Kidney (tissue), 14 donors: ENCODE results near the gene AXDND1. TPM values are rescaled to one million over a fixed set of nuclear protein-coding genes. Genes with fewer than 3 reads are reported as not detected.

Source experiments
- DNase-seq, 5 donors: peaks; one replicate each; pipeline ENCODE4 v3.0.0-alpha.2; 2013 to 2020
- FAIRE-seq: peaks from 2 replicates; lab custom pipeline; 2012; peaks lifted over from hg19 to GRCh38; lab: Jason Lieb, UNC
- H3K27ac ChIP-seq, 2 donors: one replicate each; pipeline ENCODE4 v1.7.0; 2013; ENCODE audit warnings: low read depth in 2 of 2, low read length in 2 of 2, inconsistent platforms in 1 of 2
- H3K27me3 ChIP-seq: one replicate; pipeline ENCODE4 v1.7.1; 2013; ENCODE audit warnings: low read length, inconsistent platforms; ENCODE audit not compliant: control insufficient read depth, insufficient read depth
- H3K36me3 ChIP-seq, 3 donors: one replicate each; pipeline versions ENCODE4 v1.7.0 to v1.7.1; 2013; ENCODE audit warnings: low read length in 3 of 3, control low read depth in 1 of 3, inconsistent platforms in 1 of 3; ENCODE audit not compliant: insufficient read depth in 3 of 3, control insufficient read depth in 2 of 3
- H3K4me1 ChIP-seq, 3 donors: one replicate each; pipeline versions ENCODE4 v1.7.0 to v1.7.1; 2013; ENCODE audit warnings: low read length in 3 of 3, inconsistent platforms in 1 of 3, low read depth in 1 of 3; ENCODE audit not compliant: control insufficient read depth in 2 of 3, insufficient read depth in 2 of 3
- H3K4me3 ChIP-seq, 3 donors: one replicate each; pipeline versions ENCODE4 v1.7.0 to v1.8.1; 2013; ENCODE audit warnings: low read length in 3 of 3, control low read depth in 1 of 3, inconsistent platforms in 1 of 3
- H3K9ac ChIP-seq, 3 donors: one replicate each; pipeline versions ENCODE4 v1.7.0 to v1.7.1; 2013; ENCODE audit warnings: low read length in 3 of 3, control low read depth in 1 of 3, inconsistent platforms in 1 of 3
- H3K9me3 ChIP-seq, 3 donors: one replicate each; pipeline versions ENCODE4 v1.7.0 to v1.7.1; 2013; ENCODE audit warnings: low read length in 3 of 3, control low read depth in 1 of 3, inconsistent platforms in 1 of 3; ENCODE audit not compliant: control insufficient read depth in 2 of 3, insufficient read depth in 1 of 3
- CTCF ChIP-seq: IDR thresholded peaks from 3 replicates; pipeline ENCODE4 v1.5.1; 2012; ENCODE audit warnings: mild to moderate bottlenecking, moderate library complexity, borderline replicate concordance; ENCODE audit not compliant: insufficient read depth; ENCODE audit errors: extremely low read depth
- intact Hi-C: fragments of 100-400 bp; cut with DNase I; formaldehyde crosslinking; loops from one replicate; pipeline ENCODE4 v1.11.1; 2022
- polyA plus RNA-seq: library from polyadenylated mRNA; stranded (reverse); fragments of 350-450 nt; fragmentation: Illumina TruSeq; extraction: RNeasy Lipid Tissue Mini Kit (QIAGEN cat#74804); gene quantifications from one replicate; pipeline ENCODE4 v1.2.3, GENCODE V29; 2014; ENCODE audit warnings: low read depth, low replicate concordance; ENCODE audit not compliant: insufficient read depth
- total RNA-seq: library from RNA; stranded (reverse); fragmentation: NEBNext Ultra II Directional; extraction: Animal tissue kit (Norgen Biotek cat#: 25700); gene quantifications from one replicate; pipeline ENCODE4 v1.2.1, GENCODE V29; 2021
- donor health status: control.
- donor health status: control.
- donor health status: control.
- donor health status: control.
- donor health status: control.
- donor health status: DM: yes; HTN: yes; CAD: no.
- donor health status: Normal renal cell carcinoma (clear cell type).

The AXDND1 gene
- total and polyA plus RNA-seq, 2 donors from 2014 or later = 0.57 TPM; not detected in 1

- no peak overlapping the region for H3K9ac ChIP-seq
- intact Hi-C loops = no loop called here
- H3K36me3 ChIP-seq = no peaks in the 10 kb centered on the region
- FAIRE-seq (no peak), DNase-seq (no peak)
- no peaks in the 10 kb centered on the region for H3K27me3 ChIP-seq
- TF ChIP-seq CTCF = no peak
- H3K27ac ChIP-seq = no peak overlapping the region
- H3K4me3 ChIP-seq = no peak overlapping the region
- no peaks in the 10 kb centered on the region for H3K9me3 ChIP-seq
- H3K4me1 ChIP-seq = peaks cover 0 to 3% (median 2%) of the 10 kb centered on the region in 3 donors
Measured at GRCh38 chr1:179587336-179587735, 221.6 kb downstream of the AXDND1 start.

GRCh38 chr1:179588425-179589024 is 222.8 kb downstream of the AXDND1 start:
- Histone ChIP-seq H3K4me1 (peaks cover 0 to 3% (median 2%) of the 10 kb centered on the region in 3 donors), H3K4me3 (no peak overlapping the region), H3K9me3 (no peaks in the 10 kb centered on the region), H3K36me3 (no peaks in the 10 kb centered on the region), H3K27me3 (peaks cover 2% of the 10 kb centered on the region), H3K27ac (no peak overlapping the region), H3K9ac (no peak overlapping the region)
- FAIRE-seq (no peak), DNase-seq (peak in 1 of 5 donors; percentile 39)
- TF ChIP-seq CTCF = no peak
- intact Hi-C loops = no loop called here

GRCh38 chr1:179589509-179589908 is 223.7 kb downstream of the AXDND1 start:
- Histone ChIP-seq H3K9me3 (no peaks in the 10 kb centered on the region), H3K4me1 (peaks cover 0 to 3% (median 2%) of the 10 kb centered on the region in 3 donors), H3K36me3 (no peaks in the 10 kb centered on the region), H3K27ac (no peak overlapping the region), H3K9ac (no peak overlapping the region), H3K27me3 (peaks cover 2% of the 10 kb centered on the region), H3K4me3 (no peak overlapping the region)
- FAIRE-seq (no peak), DNase-seq (peak in 1 of 5 donors; percentile 40)
- intact Hi-C loops = no loop called here
- TF ChIP-seq CTCF = no peak
